NK-92 (cell line): Measurements from ENCODE around the gene USP5.

Experiments used
- DNase-seq: peaks from one replicate; lab custom pipeline; 2025; ENCODE audit not compliant: unreplicated experiment; lab: John Stamatoyannopoulos, UW

USP5 gene

DNA sequence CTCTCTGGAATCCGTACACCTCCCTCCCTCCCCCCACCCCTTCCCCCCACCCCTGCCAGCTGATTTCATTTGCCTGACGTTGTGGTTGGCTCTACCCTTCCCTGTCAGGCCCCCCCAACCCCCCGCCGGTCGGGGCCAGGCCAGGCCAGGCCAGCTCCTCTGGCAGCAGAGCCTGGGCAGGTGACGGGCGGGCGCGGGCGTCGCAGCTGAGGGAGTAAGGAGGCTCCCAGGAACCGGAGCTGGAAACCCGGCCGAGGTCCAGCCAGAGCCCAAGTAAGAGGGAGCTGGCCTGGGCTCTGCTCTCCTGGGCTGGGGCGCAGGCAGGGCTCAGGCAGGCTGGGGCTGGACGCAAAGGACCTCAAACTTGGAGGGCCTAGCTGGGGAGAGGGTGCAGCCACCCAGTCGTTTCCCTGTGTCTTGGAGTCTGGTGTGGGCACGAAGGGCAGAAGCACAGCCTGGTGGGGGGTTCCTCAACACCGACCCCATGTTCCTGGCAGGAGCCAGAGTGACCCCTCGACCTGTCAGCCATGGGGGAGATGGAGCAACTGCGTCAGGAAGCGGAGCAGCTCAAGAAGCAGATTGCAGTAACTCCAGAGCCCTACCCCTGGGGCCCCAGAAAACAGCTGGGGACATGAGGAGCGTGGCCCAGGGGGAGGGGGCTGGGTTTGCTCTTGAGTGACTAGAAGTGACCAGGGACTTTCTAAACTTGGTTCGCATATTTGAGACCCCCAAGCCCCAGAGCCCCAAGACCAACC lies 11.0 kb upstream of the USP5 start, which contains the start of gene GNB3:
Gene GNB3 (plus strand): TSS at position 165 of the 755 bp plus-strand sequence. CDS start 363 bp downstream, at position 528.
- DNase-seq, result no peak

GRCh38 chr12:6842075-6842474 lies 9.9 kb upstream of the USP5 start:
- DNase-seq, result no peak

DNA sequence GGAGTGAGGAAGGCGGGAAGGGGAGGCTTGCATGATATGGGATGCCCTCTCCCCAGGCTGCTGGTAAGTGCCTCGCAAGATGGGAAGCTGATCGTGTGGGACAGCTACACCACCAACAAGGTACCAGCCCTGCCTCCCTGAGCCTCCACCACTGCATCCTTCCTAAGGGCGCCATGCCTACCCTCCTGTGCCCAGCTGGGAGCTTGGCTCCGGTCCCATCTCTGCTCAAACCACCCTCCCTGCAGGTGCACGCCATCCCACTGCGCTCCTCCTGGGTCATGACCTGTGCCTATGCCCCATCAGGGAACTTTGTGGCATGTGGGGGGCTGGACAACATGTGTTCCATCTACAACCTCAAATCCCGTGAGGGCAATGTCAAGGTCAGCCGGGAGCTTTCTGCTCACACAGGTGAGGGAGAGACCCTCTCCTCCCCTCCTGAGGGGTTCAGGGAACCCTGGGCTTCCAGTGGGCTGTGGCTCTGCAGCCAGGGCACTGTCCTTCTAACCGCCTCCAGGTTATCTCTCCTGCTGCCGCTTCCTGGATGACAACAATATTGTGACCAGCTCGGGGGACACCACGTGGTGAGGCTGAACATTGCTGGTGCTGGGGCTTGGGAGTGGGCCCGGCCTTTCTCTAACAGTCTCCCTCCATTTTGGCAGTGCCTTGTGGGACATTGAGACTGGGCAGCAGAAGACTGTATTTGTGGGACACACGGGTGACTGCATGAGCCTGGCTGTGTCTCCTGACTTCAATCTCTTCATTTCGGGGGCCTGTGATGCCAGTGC lies 8.6 kb upstream of the USP5 start:
- DNase-seq, result no peak

- no peak for DNase-seq
Observed at GRCh38 chr12:6845395-6845794, 6.6 kb upstream of the USP5 start.

DNA sequence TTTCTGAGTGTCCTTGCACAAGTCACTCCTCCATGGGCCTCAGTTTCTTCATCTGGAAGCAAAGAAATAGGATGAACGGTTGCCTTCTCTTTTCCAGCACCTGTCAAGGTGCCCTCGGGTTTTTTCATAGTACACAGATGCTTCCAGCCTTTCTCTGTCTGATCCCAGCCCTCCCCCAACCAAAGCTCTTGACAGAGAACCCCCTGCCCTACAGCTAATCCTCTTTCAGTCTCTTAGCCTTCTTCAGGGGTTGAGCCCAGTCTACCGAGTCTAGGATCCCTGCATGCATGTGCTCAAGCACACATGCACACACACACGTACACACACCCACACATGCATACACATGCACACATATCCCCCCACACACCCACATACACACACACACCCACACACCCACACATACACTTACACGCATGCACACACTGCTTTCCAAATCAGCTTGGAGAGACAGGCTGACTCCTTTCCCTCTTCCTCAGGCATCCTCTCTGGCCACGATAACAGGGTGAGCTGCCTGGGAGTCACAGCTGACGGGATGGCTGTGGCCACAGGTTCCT lies 5.6 kb upstream of the USP5 start:
- no peak for DNase-seq

GRCh38 chr12:6847676-6848075 lies 4.3 kb upstream of the USP5 start:
- no peak for DNase-seq

- no peak for DNase-seq
Observed at GRCh38 chr12:6849427-6849826, 2.5 kb upstream of the USP5 start.

GRCh38 chr12:6849976-6850560 lies 1.9 kb upstream of the USP5 start:
- DNase-seq, result no peak

GRCh38 chr12:6850796-6851152 lies 1.2 kb upstream of the USP5 start:
- DNase-seq, result no peak

DNA sequence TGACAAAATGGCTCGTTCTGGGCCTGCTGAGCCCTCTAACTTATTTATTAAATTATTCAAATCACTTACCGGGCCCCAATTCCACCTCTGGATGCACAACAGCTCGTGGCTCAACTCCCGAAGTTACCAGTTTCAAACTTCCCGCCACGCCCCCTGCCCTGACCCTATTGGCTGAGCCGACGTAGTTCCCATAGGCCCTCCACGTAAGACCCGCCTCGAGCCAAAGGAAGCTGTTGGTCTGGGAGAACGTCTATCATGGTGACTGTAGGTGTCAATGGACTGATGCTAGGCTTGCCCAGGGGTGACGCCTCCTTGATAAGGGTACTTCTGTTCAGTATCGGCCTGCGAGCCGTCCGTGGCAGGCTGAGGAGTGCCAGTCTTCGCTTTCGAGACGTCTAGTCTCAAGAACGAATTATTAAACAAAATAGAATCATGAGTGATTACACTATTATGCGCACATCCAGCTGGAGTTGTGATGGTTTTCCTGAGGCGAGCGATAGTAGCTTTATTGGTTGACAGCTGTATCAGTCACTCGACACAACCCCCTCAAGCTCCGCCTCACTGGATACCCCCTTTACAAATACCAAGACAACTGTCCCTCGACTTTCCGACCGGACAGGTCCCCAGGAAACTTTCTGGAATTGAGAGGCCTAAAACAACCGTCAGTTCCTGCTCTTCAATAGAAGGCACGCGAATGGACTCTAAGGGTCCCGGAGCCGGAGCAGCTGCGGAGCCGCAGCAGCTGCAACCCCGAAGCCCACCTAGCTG lies 613 bp upstream of the USP5 start, which contains the start of gene CDCA3:
Gene CDCA3 (minus strand): TSS at position 134 of the 768 bp plus-strand sequence. CDS start 334 bp downstream, outside the sequence.
- DNase-seq, result peak; percentile 41

DNA sequence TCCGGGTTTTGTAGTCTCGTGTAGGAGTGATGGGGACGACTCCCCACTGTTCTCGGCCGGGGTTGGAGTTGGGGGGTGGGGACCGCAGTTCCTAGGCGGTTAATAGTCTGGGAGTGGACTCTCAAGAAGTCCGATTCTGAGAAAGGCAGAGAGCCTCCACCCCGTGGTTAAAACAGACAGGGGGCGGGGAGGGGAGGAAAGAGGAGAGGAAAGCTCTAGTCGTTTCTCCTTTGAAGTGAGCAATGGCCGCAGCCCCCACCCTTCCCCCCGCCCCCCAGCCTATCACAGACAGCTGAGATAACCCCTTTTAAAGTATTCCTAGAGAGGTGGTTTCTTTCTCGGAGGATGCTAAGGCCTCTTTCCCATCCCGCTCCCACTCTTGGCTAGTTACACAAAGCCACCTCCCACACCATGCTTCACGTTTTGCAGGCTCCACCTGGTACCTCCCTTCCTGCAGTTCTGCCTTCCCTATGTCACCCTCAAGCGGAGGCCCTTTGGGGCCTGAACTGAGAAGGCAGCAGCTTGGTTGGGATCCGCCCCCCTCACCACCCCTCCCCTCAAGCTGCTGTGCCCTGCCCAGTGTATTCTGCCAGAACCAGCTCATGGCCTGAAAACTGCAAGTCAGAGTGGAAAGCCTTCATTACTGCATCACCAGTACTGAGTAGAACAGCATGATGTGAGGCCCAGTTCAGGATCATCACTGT lies 853 bp downstream of the USP5 start:
- no peak for DNase-seq

- DNase-seq, result no peak
Observed at GRCh38 chr12:6853626-6854025, 1.7 kb downstream of the USP5 start.

- DNase-seq, result no peak
Observed at GRCh38 chr12:6854036-6854435, 2.1 kb downstream of the USP5 start.

- DNase-seq, result no peak
Observed at GRCh38 chr12:6855322-6855721, 3.4 kb downstream of the USP5 start.

DNA sequence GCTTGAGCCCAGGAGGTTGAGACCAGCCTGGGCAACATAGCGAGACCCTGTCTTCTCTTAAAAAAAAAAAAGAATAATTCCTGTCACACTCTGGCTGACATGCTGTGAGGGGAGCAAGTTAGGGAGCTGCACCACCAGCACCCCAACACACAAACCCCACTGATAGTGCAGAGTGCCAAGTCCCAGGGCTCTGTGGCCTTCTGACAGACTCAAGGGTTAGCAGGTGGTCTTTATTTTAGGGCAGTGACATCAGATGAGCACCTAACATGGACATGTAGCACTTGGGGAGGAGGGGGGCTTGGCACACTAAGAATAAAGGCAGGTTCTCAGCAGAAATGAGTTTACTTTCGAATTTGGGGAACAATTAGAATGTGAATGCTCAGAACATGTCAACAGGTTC lies 6.8 kb downstream of the USP5 start:
- DNase-seq, result no peak

- no peak for DNase-seq
Observed at GRCh38 chr12:6860116-6860515, 8.2 kb downstream of the USP5 start.

DNA sequence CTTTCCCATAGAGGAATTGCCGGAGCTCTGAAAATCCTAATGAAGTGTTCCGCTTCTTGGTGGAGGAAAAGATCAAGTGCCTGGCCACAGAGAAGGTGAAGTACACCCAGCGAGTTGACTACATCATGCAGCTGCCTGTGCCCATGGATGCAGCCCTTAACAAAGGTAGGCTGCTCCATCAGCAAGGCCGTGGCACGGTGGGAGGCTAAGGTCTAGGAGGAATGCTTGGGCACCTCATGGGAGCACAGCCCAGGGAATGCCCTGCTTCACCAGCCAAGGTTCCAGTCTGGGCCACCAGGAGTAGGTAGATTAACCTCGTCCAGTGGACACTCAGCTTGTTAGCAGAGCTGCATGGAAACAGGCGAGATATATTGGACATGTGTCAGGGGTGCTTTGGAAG lies 9.0 kb downstream of the USP5 start:
- no peak for DNase-seq

- DNase-seq, result no peak
Observed at GRCh38 chr12:6861391-6861790, 9.4 kb downstream of the USP5 start.

- DNase-seq, result no peak
Observed at GRCh38 chr12:6863033-6863432, 11.1 kb downstream of the USP5 start.

DNA sequence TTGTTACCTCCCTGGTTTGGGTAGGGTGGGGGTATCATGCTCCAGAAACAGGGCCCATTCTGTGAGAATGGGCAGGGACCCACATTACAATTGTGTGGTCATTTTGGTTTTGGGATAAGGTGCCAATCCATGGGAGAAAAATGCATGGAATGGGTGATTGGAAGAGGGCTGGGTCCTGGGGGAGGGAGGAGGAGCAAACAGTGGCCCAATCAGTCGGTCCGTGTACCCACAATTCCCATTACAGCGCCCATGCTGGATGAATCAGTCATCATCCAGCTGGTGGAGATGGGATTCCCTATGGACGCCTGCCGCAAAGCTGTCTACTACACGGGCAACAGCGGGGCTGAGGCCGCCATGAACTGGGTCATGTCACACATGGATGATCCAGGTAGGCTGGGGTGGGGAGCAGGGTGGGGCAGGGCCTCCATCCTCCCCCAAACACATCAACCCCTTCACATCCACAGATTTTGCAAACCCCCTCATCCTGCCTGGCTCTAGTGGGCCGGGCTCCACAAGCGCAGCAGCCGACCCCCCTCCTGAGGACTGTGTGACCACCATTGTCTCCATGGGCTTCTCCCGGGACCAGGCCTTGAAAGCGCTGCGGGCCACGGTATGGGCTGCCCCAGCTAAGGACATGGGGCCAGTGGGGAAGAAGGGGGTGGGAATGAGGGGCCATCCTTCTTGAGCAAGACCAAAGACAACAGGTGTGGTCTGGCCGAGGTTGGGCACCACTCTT lies 11.8 kb downstream of the USP5 start:
- no peak for DNase-seq
